ENCODE results near the gene ARHGEF9.
"Not testable (repeated sequence)": the region's sequence is repeated elsewhere in the genome, so short reads cannot be mapped to it uniquely, and the experiment has no call there.

ARHGEF9 gene

DNA sequence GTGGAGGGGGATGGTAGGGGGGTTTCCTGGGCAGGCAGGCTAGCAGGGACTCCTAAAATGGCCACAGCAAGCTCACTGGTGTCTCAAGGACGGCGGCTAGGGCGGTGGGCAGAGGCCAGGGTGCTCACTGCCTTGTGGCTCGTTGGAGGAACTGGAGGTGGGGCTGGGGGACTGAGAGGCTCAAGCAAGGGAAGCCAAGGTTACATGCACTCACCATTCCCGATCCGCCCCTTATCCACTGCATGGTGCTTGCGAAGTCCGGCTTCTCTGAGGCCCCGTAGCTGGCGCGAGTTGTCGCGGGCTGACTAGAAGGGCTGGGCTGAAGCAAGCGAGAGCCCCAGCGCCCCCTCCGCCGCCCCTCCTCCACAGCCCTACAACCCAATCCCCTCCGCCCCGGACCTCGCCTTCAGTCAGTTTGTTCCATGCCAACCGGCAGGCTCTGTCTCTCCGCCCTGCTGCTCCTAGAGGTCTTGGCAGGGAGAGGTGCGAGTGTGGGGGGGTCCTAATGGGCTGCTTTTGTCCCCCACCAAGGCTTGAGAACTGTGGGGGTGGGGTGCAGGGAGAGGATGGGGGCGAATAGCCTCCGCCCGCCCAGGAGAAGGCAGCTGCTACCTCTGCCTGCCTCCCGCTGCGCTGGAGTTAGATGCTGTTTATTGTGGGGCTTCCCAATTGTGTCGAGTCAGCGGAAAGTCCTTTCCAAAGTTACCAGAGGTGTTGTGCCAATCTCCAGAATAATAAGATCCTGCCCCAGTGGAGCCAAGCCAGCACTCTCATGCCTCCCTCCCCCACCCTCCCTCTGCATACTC is at the start of gene ARHGEF9:
Gene ARHGEF9, minus strand, starts transcription at position 313 of the 806 bp plus-strand sequence. Its CDS starts 69 bp downstream, at position 244.
- Histone ChIP-seq H3K36me3 (no peaks in the 10 kb centered on the region), H3K4me3 (ENCODE audit: low read depth in 1 of 2, low read length in 1 of 2) (no peak within 1 kb of the TSS), H3K4me1 (ENCODE audit: control insufficient read depth in 1 of 2, insufficient read depth in 1 of 2, low read depth in 1 of 2, low read length in 1 of 2) (no peaks in the 10 kb centered on the region), H3K27ac (no peak within 1 kb of the TSS), H3K9me3 (no peaks in the 10 kb centered on the region), H3K27me3 (peaks cover 16% of the 10 kb centered on the region)
- TF ChIP-seq, protein P1, sequence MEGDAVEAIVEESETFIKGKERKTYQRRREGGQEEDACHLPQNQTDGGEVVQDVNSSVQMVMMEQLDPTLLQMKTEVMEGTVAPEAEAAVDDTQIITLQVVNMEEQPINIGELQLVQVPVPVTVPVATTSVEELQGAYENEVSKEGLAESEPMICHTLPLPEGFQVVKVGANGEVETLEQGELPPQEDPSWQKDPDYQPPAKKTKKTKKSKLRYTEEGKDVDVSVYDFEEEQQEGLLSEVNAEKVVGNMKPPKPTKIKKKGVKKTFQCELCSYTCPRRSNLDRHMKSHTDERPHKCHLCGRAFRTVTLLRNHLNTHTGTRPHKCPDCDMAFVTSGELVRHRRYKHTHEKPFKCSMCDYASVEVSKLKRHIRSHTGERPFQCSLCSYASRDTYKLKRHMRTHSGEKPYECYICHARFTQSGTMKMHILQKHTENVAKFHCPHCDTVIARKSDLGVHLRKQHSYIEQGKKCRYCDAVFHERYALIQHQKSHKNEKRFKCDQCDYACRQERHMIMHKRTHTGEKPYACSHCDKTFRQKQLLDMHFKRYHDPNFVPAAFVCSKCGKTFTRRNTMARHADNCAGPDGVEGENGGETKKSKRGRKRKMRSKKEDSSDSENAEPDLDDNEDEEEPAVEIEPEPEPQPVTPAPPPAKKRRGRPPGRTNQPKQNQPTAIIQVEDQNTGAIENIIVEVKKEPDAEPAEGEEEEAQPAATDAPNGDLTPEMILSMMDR (IDR thresholded peaks at IDR 0.05) = no peak

DNA sequence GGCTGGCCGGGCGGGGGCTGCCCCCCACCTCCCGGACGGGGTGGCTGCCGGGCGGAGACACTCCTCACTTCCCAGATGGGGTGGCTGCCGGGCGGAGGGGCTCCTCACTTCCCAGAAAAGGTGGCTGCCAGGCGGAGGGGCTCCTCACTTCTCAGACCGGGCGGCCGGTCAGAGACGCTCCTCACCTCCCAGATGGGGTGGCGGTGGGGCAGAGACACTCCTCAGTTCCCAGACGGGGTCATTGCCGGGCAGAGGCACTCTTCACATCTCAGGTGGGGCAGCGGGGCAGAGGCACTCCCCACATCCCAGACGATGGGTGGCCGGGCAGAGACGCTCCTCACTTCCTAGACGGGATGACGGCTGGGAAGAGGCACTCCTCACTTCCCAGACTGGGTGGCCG is 40.4 kb upstream of the ARHGEF9 start:
- H3K27me3 ChIP-seq; H3K4me1 ChIP-seq (ENCODE audit: control insufficient read depth in 1 of 2, insufficient read depth in 1 of 2, low read depth in 1 of 2, low read length in 1 of 2); H3K9me3 ChIP-seq; H3K4me3 ChIP-seq (ENCODE audit: low read depth in 1 of 2, low read length in 1 of 2); H3K27ac ChIP-seq; H3K36me3 ChIP-seq: not testable (repeated sequence)

DNA sequence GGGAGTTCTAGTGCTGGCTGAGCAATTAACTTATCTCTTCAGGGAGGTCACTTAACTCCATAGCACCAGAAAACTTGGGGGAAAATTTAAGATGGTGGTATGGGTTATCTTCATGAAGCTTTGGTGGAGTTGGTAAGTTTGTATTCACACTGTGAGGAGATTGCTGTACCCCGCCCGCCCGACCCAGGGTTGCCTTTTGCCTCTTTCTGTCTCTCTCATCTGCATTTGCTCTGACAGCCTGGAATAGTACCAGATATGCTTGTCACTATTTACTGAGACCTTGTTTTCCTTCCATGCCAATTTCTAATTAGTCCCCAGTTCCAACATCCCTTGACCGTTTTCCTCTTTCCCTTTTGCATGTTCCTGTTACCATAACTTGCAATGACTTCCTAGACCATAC is 33.1 kb upstream of the ARHGEF9 start:
- Histone ChIP-seq H3K27me3 (no peaks in the 10 kb centered on the region), H3K9me3 (no peaks in the 10 kb centered on the region), H3K4me3 (ENCODE audit: low read depth in 1 of 2, low read length in 1 of 2) (no peak overlapping the region), H3K4me1 (ENCODE audit: control insufficient read depth in 1 of 2, insufficient read depth in 1 of 2, low read depth in 1 of 2, low read length in 1 of 2) (no peaks in the 10 kb centered on the region), H3K27ac (no peak overlapping the region), H3K36me3 (no peaks in the 10 kb centered on the region)
- TF ChIP-seq, protein P1 (IDR thresholded peaks at IDR 0.05) = no peak

DNA sequence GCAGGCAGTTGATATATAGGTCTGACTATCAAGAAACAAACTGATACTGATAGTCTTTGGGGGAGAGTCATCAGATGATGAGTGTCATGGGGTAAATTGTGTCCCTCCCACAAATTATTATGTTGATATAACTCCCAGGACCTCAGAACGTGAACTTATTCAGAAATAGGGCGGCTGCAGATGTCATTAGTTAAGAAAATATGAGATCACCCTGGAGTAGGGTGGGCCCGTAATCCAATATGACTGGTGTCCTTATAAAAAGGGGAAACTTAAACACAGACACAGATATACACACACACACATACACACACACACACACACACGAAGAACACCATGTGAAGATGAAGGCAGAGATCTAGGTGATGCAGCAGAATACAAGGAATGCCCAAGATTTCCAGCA is 32.7 kb upstream of the ARHGEF9 start:
- no peaks in the 10 kb centered on the region for H3K9me3 ChIP-seq
- H3K27me3 ChIP-seq = no peaks in the 10 kb centered on the region
- TF ChIP-seq, protein P1 (IDR thresholded peaks at IDR 0.05) = no peak
- H3K4me1 ChIP-seq (ENCODE audit: control insufficient read depth in 1 of 2, insufficient read depth in 1 of 2, low read depth in 1 of 2, low read length in 1 of 2) = no peaks in the 10 kb centered on the region
- no peaks in the 10 kb centered on the region for H3K36me3 ChIP-seq
- no peak overlapping the region for H3K27ac ChIP-seq
- no peak overlapping the region for H3K4me3 ChIP-seq (ENCODE audit: low read depth in 1 of 2, low read length in 1 of 2)

DNA sequence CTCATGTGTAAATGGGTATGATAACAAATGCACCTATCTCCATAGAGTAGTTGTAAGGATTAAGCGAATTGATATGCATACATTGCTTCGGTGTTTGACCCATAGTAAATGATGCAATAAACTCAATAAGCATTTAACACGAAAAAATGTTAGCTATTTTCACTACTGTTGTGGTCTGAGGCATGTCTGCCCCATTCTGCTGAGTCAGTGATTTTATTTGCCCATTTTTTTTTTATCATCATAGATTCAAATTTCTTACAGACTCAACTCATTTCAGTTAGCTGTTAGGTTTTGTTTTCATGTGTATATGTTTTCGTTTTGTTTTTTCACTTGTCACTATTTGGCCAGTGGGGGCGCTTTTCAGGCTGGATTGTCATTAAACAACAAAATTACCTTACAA is 27.8 kb upstream of the ARHGEF9 start:
- no peak overlapping the region for H3K27ac ChIP-seq
- H3K4me1 ChIP-seq (ENCODE audit: control insufficient read depth in 1 of 2, insufficient read depth in 1 of 2, low read depth in 1 of 2, low read length in 1 of 2) = no peaks in the 10 kb centered on the region
- no peaks in the 10 kb centered on the region for H3K9me3 ChIP-seq
- H3K36me3 ChIP-seq = no peaks in the 10 kb centered on the region
- TF ChIP-seq, protein P1 (IDR thresholded peaks at IDR 0.05) = no peak
- H3K4me3 ChIP-seq (ENCODE audit: low read depth in 1 of 2, low read length in 1 of 2) = no peak overlapping the region
- no peaks in the 10 kb centered on the region for H3K27me3 ChIP-seq

DNA sequence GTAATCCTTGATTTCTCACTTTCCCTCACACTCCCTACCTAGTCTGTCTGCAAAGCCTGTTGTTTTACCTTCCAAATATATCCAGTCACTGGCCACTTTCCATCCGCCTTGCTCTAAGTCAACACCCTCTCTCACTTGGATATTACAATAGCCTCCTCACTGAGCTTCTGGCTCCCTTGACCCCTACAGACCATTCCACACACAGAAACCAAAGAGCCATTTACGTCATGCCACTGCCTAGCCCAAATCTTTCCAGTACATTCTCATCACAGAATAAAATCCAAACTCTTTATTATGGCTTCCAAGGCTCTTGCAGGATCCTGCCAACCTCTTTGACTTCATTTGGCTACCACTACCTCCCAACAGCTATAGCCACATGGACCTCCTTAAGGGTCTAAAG is 25.7 kb upstream of the ARHGEF9 start:
- Histone ChIP-seq H3K4me1 (ENCODE audit: control insufficient read depth in 1 of 2, insufficient read depth in 1 of 2, low read depth in 1 of 2, low read length in 1 of 2) (no peaks in the 10 kb centered on the region), H3K36me3 (no peaks in the 10 kb centered on the region), H3K9me3 (no peaks in the 10 kb centered on the region), H3K27ac (no peak overlapping the region), H3K27me3 (no peaks in the 10 kb centered on the region), H3K4me3 (ENCODE audit: low read depth in 1 of 2, low read length in 1 of 2) (no peak overlapping the region)
- TF ChIP-seq, protein P1 (IDR thresholded peaks at IDR 0.05) = no peak

Data from neutrophil (primary cell).